Naive thymus-derived CD4-positive, alpha-beta T cell (primary cell): ENCODE data around the gene UNC119B. TPM values are rescaled to one million over a fixed set of nuclear protein-coding genes. Genes with fewer than 3 reads are reported as not detected.

Experiments used
- ATAC-seq: fragments of 150-1000 bp; cut with Tn5 transposase; 2 replicates; pipeline ENCODE4 v1.10.0; 2021; ENCODE audit warnings: mild to moderate bottlenecking, moderate library complexity
- CTCF ChIA-PET: fragments of 350-600 bp; sonication (Branson Sonifier 250); formaldehyde crosslinking; loops from one replicate; lab custom pipeline; 2021; ENCODE audit warnings: antibody characterized with exemption; lab: Charles Lee
- POLR2A ChIA-PET: fragments of 350-600 bp; sonication (Branson Sonifier 250); formaldehyde crosslinking; loops from one replicate; lab custom pipeline; 2021; ENCODE audit warnings: antibody characterized with exemption, inconsistent platforms; lab: Charles Lee
- DNase-seq, 9 donors: peaks; one replicate each; pipeline versions ENCODE4 v3.0.0 to v3.0.0-alpha.2; 2020 to 2022; ENCODE audit warnings: mixed read lengths in 1 of 9
- H3K27ac ChIP-seq: one replicate; pipeline ENCODE4 v1.7.0; 2013; ENCODE audit warnings: mild to moderate bottlenecking, low read depth, low read length, moderate library complexity
- H3K27me3 ChIP-seq, 2 donors: one replicate each; pipeline ENCODE4 v1.7.0; 2013; ENCODE audit warnings: low read length in 2 of 2, mild to moderate bottlenecking in 2 of 2, moderate library complexity in 2 of 2; ENCODE audit not compliant: control insufficient read depth in 2 of 2, insufficient read depth in 2 of 2
- H3K36me3 ChIP-seq, 3 experiments: 1 replicate in 2 of 3; 2 replicates in 1 of 3; pipeline ENCODE4 v1.7.0; 2013; ENCODE audit warnings: low read length in 3 of 3, mild to moderate bottlenecking in 3 of 3, moderate library complexity in 1 of 3; ENCODE audit not compliant: insufficient read depth in 3 of 3, control insufficient read depth in 2 of 3
- H3K4me1 ChIP-seq, 2 donors: one replicate each; pipeline ENCODE4 v1.7.0; 2013; ENCODE audit warnings: low read length in 2 of 2, mild to moderate bottlenecking in 2 of 2, moderate library complexity in 1 of 2; ENCODE audit not compliant: control insufficient read depth in 2 of 2, insufficient read depth in 2 of 2
- H3K4me3 ChIP-seq: 2 replicates; pipeline ENCODE4 v1.7.0; 2013; ENCODE audit warnings: mild to moderate bottlenecking, low read length
- H3K9me3 ChIP-seq, 3 experiments: 1 replicate in 2 of 3; 2 replicates in 1 of 3; pipeline ENCODE4 v1.7.0; 2013; ENCODE audit warnings: low read length in 3 of 3; ENCODE audit not compliant: control insufficient read depth in 2 of 3
- H3K27ac Mint-ChIP-seq, 9 donors: one replicate each; pipeline ENCODE4 v1.8.0; 2020 to 2022; ENCODE audit warnings: mixed read lengths in 9 of 9, mild to moderate bottlenecking in 8 of 9, moderate library complexity in 5 of 9, inconsistent platforms in 2 of 9
- H3K27me3 Mint-ChIP-seq, 5 donors: one replicate each; pipeline ENCODE4 v1.8.0; 2021 to 2022; ENCODE audit warnings: mixed read lengths in 5 of 5, mild to moderate bottlenecking in 1 of 5
- H3K36me3 Mint-ChIP-seq, 5 donors: one replicate each; pipeline ENCODE4 v1.8.0; 2020 to 2022; ENCODE audit warnings: mixed read lengths in 5 of 5, mild to moderate bottlenecking in 3 of 5, inconsistent platforms in 1 of 5
- H3K4me1 Mint-ChIP-seq, 7 donors: one replicate each; pipeline ENCODE4 v1.8.0; 2020 to 2022; ENCODE audit warnings: mixed read lengths in 7 of 7, mild to moderate bottlenecking in 3 of 7, inconsistent platforms in 1 of 7
- H3K4me3 Mint-ChIP-seq, 10 donors: one replicate each; pipeline ENCODE4 v1.8.0; 2020 to 2022; ENCODE audit warnings: mild to moderate bottlenecking in 10 of 10, mixed read lengths in 10 of 10, moderate library complexity in 6 of 10, inconsistent platforms in 2 of 10
- H3K9me3 Mint-ChIP-seq, 11 donors: one replicate each; pipeline ENCODE4 v1.8.0; 2020 to 2022; ENCODE audit warnings: mixed read lengths in 11 of 11, mild to moderate bottlenecking in 4 of 11, inconsistent platforms in 1 of 11, moderate library complexity in 1 of 11
- intact Hi-C, 2 donors: fragments of 100-400 bp; cut with micrococcal nuclease; formaldehyde crosslinking; loops; one replicate each; pipeline ENCODE4 v1.15.1; 2023
- polyA plus RNA-seq, 2 donors: library from polyadenylated mRNA; unstranded; fragments of 300-500 nt; fragmentation: Illumina TruSeq; gene quantifications; one replicate each; pipeline ENCODE4 v1.2.3, GENCODE V29; 2021
- total RNA-seq, 6 experiments: library from RNA in 5 of 6; stranded (reverse) in 5 of 6; gene quantifications; 1 replicate in 5 of 6; 2 replicates in 1 of 6; pipeline ENCODE4 v1.2.3 and lab custom pipeline; 2021 to 2026

The UNC119B gene
- total and polyA plus RNA-seq, 7 experiments from 2014 or later = 10.6 to 26.7 (median 15.2) TPM

- no peak overlapping the region for H3K4me3 ChIP-seq
- peak overlapping the region in 7 of 10 donors; percentile 23 to 68 (median 58) for H3K4me3 Mint-ChIP-seq
- DNase-seq (no peak), ATAC-seq (no peak)
- peaks cover 0 to 4% (median 0%) of the 10 kb centered on the region in 11 donors for H3K9me3 Mint-ChIP-seq
- POLR2A ChIA-PET = no interaction called here
- no peaks in the 10 kb centered on the region for H3K4me1 ChIP-seq
- CTCF ChIA-PET = no interaction called here
- H3K36me3 Mint-ChIP-seq = peaks cover 0 to 38% (median 23%) of the 10 kb centered on the region in 5 donors
- intact Hi-C loops = no loop called here
- H3K4me1 Mint-ChIP-seq = peaks cover 0 to 32% (median 19%) of the 10 kb centered on the region in 7 donors
- peak overlapping the region in 8 of 9 donors; percentile 68 to 98 (median 88) for H3K27ac Mint-ChIP-seq
- peaks cover under 1 to 60% (median 13%) of the 10 kb centered on the region in 3 experiments for H3K36me3 ChIP-seq
- H3K27ac ChIP-seq = peak overlapping the region; percentile 52
- no peaks in the 10 kb centered on the region for H3K9me3 ChIP-seq
- no peaks in the 10 kb centered on the region for H3K27me3 ChIP-seq
- H3K27me3 Mint-ChIP-seq = no peaks in the 10 kb centered on the region
These were observed 51.8 kb downstream of the UNC119B start for GRCh38 chr12:120762086-120762485.

- H3K27me3 Mint-ChIP-seq = no peaks in the 10 kb centered on the region
- POLR2A ChIA-PET = no interaction called here
- CTCF ChIA-PET = no interaction called here
These were observed 53.0 kb downstream of the UNC119B start for GRCh38 chr12:120763250-120763649.

GRCh38 chr12:120764816-120765215, 54.6 kb downstream of the UNC119B start:
- H3K27ac Mint-ChIP-seq = peak overlapping the region in 2 of 9 donors; percentile 48 to 59
- no peak for ATAC-seq
- Histone ChIP-seq H3K4me3 (no peak overlapping the region), H3K9me3 (no peaks in the 10 kb centered on the region), H3K4me1 (no peaks in the 10 kb centered on the region), H3K36me3 (peaks cover 17 to 82% (median 19%) of the 10 kb centered on the region in 3 experiments), H3K27me3 (no peaks in the 10 kb centered on the region), H3K27ac (no peak overlapping the region)
- no peak for DNase-seq
- H3K27me3 Mint-ChIP-seq = no peaks in the 10 kb centered on the region
- H3K36me3 Mint-ChIP-seq = peaks cover 4 to 53% (median 33%) of the 10 kb centered on the region in 5 donors
- peaks cover 0 to 22% (median 12%) of the 10 kb centered on the region in 7 donors for H3K4me1 Mint-ChIP-seq
- ChIA-PET CTCF (no interaction called here), POLR2A (interaction anchor here (0.6 kb wide), 1 partner anchor 14 kb away, joined by 3 read pairs; no protein-coding TSS in a partner anchor)
- intact Hi-C loops = no loop called here
- no peak overlapping the region for H3K4me3 Mint-ChIP-seq
- H3K9me3 Mint-ChIP-seq = no peaks in the 10 kb centered on the region

More at GRCh38 chr12:120763250-120763649, 53.0 kb downstream of the UNC119B start:
- no peaks in the 10 kb centered on the region for H3K27me3 ChIP-seq
- H3K36me3 Mint-ChIP-seq = peaks cover 0 to 48% (median 27%) of the 10 kb centered on the region in 5 donors
- intact Hi-C loops = no loop called here
- H3K27ac Mint-ChIP-seq = peak overlapping the region in 7 of 9 donors; percentile 8 to 87 (median 64)
- peaks cover 0 to 2% (median 0%) of the 10 kb centered on the region in 11 donors for H3K9me3 Mint-ChIP-seq
- no peak for DNase-seq
- no peak for ATAC-seq
- H3K27ac ChIP-seq = no peak overlapping the region
- no peaks in the 10 kb centered on the region for H3K4me1 ChIP-seq
- peaks cover 12 to 71% (median 19%) of the 10 kb centered on the region in 3 experiments for H3K36me3 ChIP-seq
- no peaks in the 10 kb centered on the region for H3K9me3 ChIP-seq
- no peak overlapping the region for H3K4me3 ChIP-seq
- H3K4me1 Mint-ChIP-seq = peaks cover 0 to 32% (median 19%) of the 10 kb centered on the region in 7 donors
- H3K4me3 Mint-ChIP-seq = peak overlapping the region in 1 of 10 donors; percentile 21

- H3K36me3 Mint-ChIP-seq = peaks cover 9 to 57% (median 30%) of the 10 kb centered on the region in 5 donors
These were observed 56.3 kb downstream of the UNC119B start for GRCh38 chr12:120766566-120766965.

GRCh38 chr12:120767071-120768024, 57.1 kb downstream of the UNC119B start:
- CTCF ChIA-PET = no interaction called here

More at GRCh38 chr12:120766566-120766965, 56.3 kb downstream of the UNC119B start:
- H3K36me3 ChIP-seq = peaks cover 17 to 87% (median 19%) of the 10 kb centered on the region in 3 experiments
- ATAC-seq = no peak
- H3K9me3 ChIP-seq = no peaks in the 10 kb centered on the region
- intact Hi-C loops = no loop called here
- no peak overlapping the region for H3K27ac ChIP-seq
- CTCF ChIA-PET = no interaction called here
- Mint-ChIP-seq H3K27me3 (no peaks in the 10 kb centered on the region), H3K9me3 (no peaks in the 10 kb centered on the region), H3K4me1 (peaks cover 0 to 14% (median 10%) of the 10 kb centered on the region in 7 donors), H3K4me3 (no peak overlapping the region), H3K27ac (peak overlapping the region in 1 of 9 donors; percentile 21)
- POLR2A ChIA-PET = no interaction called here
- no peaks in the 10 kb centered on the region for H3K4me1 ChIP-seq
- H3K4me3 ChIP-seq = no peak overlapping the region
- H3K27me3 ChIP-seq = no peaks in the 10 kb centered on the region
- no peak for DNase-seq

GRCh38 chr12:120771097-120771496, 60.8 kb downstream of the UNC119B start:
- ATAC-seq (no peak), DNase-seq (no peak)
- ChIA-PET CTCF (no interaction called here), POLR2A (no interaction called here)
- Histone ChIP-seq H3K36me3 (peaks cover 15 to 57% (median 17%) of the 10 kb centered on the region in 3 experiments), H3K9me3 (no peaks in the 10 kb centered on the region), H3K27ac (no peak overlapping the region), H3K27me3 (no peaks in the 10 kb centered on the region), H3K4me1 (no peaks in the 10 kb centered on the region), H3K4me3 (no peak overlapping the region)
- intact Hi-C loops = no loop called here
- H3K36me3 Mint-ChIP-seq = peaks cover 10 to 39% (median 12%) of the 10 kb centered on the region in 5 donors
- peaks cover 12 to 22% (median 16%) of the 10 kb centered on the region in 7 donors for H3K4me1 Mint-ChIP-seq
- no peak overlapping the region for H3K4me3 Mint-ChIP-seq
- H3K27ac Mint-ChIP-seq = peak overlapping the region in 5 of 9 donors; percentile 33 to 62 (median 44)
- H3K9me3 Mint-ChIP-seq = no peaks in the 10 kb centered on the region
- H3K27me3 Mint-ChIP-seq = no peaks in the 10 kb centered on the region

More at GRCh38 chr12:120767071-120768024, 57.1 kb downstream of the UNC119B start:
- H3K4me3 ChIP-seq = no peak overlapping the region
- no peak for ATAC-seq
- H3K4me3 Mint-ChIP-seq = no peak overlapping the region
- H3K9me3 Mint-ChIP-seq = no peaks in the 10 kb centered on the region
- H3K4me1 ChIP-seq = no peaks in the 10 kb centered on the region
- H3K36me3 Mint-ChIP-seq = peaks cover 7 to 51% (median 26%) of the 10 kb centered on the region in 5 donors
- no peaks in the 10 kb centered on the region for H3K9me3 ChIP-seq
- no peak overlapping the region for H3K27ac ChIP-seq
- H3K27me3 ChIP-seq = no peaks in the 10 kb centered on the region
- peaks cover 17 to 83% (median 19%) of the 10 kb centered on the region in 3 experiments for H3K36me3 ChIP-seq
- POLR2A ChIA-PET = no interaction called here
- no peak for DNase-seq
- no peaks in the 10 kb centered on the region for H3K27me3 Mint-ChIP-seq
- peaks cover 0 to 8% (median 6%) of the 10 kb centered on the region in 7 donors for H3K4me1 Mint-ChIP-seq
- intact Hi-C loops = no loop called here
- H3K27ac Mint-ChIP-seq = peak overlapping the region in 1 of 9 donors; percentile 74
